ENCODE results near the gene ITGA2.

DNA sequence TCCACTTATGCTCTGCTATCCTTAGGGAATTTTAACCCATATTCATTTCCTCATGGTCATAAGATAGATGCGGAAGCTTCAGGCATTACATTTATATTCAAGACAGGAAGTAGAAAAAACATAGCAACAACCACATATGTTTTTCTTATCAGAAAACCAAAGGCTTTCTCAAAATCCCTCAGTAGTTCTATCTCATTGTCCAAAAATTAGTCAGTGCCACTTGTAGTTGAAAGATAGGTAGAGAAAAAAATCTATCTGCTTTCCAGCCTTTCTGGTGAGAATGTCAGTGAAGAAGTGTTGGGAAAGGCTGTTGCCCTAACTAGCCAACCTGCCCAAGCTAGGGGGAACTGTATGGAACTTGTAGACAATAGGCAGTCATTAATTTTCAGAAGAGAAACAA, 143.9 kb downstream of the ITGA2 start:
- TF ChIP-seq HDAC6 (IDR thresholded peaks at IDR 0.05; ENCODE audit: low read depth, low read length) (no peak), CBX5 (IDR thresholded peaks at IDR 0.05; ENCODE audit: low read depth, low read length) (no peak), USF2 (IDR thresholded peaks at IDR 0.05; ENCODE audit: low read length) (no peak), POLR2AphosphoS5 (IDR thresholded peaks at IDR 0.05; ENCODE audit: low read depth, low read length) (no peak), BRCA1 (IDR thresholded peaks at IDR 0.05; ENCODE audit: low read depth, low read length) (no peak), EZH2 (IDR thresholded peaks at IDR 0.05; ENCODE audit: low read depth, low read length, severe bottlenecking) (no peak), POLR2A (IDR thresholded peaks at IDR 0.05; ENCODE audit: control extremely low read depth in 1 of 2, low read depth in 2 of 2, low read length in 2 of 2) (no peak), EP300 (IDR thresholded peaks at IDR 0.05; ENCODE audit: borderline replicate concordance in 1 of 2, low read depth in 2 of 2, low read length in 2 of 2) (no peak)
- TF ChIP-seq, protein P1, sequence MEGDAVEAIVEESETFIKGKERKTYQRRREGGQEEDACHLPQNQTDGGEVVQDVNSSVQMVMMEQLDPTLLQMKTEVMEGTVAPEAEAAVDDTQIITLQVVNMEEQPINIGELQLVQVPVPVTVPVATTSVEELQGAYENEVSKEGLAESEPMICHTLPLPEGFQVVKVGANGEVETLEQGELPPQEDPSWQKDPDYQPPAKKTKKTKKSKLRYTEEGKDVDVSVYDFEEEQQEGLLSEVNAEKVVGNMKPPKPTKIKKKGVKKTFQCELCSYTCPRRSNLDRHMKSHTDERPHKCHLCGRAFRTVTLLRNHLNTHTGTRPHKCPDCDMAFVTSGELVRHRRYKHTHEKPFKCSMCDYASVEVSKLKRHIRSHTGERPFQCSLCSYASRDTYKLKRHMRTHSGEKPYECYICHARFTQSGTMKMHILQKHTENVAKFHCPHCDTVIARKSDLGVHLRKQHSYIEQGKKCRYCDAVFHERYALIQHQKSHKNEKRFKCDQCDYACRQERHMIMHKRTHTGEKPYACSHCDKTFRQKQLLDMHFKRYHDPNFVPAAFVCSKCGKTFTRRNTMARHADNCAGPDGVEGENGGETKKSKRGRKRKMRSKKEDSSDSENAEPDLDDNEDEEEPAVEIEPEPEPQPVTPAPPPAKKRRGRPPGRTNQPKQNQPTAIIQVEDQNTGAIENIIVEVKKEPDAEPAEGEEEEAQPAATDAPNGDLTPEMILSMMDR (IDR thresholded peaks at IDR 0.05; ENCODE audit: control extremely low read depth in 1 of 3, insufficient read depth in 1 of 3, low read depth in 1 of 3, low read length in 3 of 3): no peak

All from H1 (cell line).